ENCODE measurements around the gene CES1. TPM values are rescaled to one million over a fixed set of nuclear protein-coding genes. Genes with fewer than 3 reads are reported as not detected.
"Not testable (repeated sequence)": the region's sequence is repeated elsewhere in the genome, so short reads cannot be mapped to it uniquely, and the experiment has no call there.

The CES1 gene
- polyA plus RNA-seq, 3 donors: 5.9 to 67.4 (median 34.8) TPM

DNA sequence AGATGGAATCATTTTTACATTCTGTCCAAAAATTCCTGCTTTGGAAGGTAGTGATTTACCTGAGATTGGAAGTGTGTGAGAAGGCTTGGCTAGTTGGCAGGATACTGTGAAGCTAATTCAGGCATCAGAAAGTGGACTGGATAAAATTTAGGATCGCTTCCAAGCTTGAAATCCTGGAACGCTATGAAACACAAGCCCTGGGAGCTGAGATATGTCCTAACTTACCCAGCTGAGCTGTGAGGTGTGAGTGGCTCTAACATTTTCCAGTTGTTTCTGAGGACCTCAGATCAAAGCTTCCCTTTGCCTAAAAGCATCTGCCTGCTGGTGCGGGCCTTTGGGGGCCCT is 73.0 kb downstream of the CES1 start:
- H3K27ac ChIP-seq (ENCODE audit: low read depth, low read length): not testable (repeated sequence)
- 46 to 54% (median 52%) methylated on average over 3 of the region's 3 CpGs for WGBS, 3 donors

- 43 to 48% (median 47%) methylated on average over 6 of the region's 6 CpGs for WGBS, 3 donors
Observed at GRCh38 chr16:55757595-55758527, 75.0 kb downstream of the CES1 start.

DNA sequence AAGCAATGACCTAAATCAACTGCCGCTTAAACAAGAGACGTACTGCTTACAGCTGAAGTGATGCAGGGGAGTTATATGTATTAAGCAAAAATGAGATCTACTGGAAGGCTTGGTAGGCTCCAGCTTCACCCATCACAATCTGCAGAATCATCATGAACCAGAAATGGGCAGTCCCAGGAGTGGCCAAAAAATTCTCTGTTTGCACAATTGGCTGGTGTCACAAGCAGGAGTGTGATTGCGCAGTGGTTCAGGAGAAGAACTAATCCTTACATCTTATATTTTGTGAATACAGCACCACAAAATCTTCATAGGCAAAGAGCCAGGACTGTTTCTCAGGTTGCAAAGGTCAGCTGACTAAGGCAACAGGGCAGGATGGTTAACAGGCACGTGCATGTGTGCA is 75.9 kb downstream of the CES1 start:
- WGBS, 3 donors: 70 to 72% (median 72%) methylated on average over 4 of the region's 4 CpGs
- no peak overlapping the region for H3K27ac ChIP-seq (ENCODE audit: low read depth, low read length)

More at GRCh38 chr16:55757595-55758527, 75.0 kb downstream of the CES1 start:
- H3K27ac ChIP-seq (ENCODE audit: low read depth, low read length): not testable (repeated sequence)

DNA sequence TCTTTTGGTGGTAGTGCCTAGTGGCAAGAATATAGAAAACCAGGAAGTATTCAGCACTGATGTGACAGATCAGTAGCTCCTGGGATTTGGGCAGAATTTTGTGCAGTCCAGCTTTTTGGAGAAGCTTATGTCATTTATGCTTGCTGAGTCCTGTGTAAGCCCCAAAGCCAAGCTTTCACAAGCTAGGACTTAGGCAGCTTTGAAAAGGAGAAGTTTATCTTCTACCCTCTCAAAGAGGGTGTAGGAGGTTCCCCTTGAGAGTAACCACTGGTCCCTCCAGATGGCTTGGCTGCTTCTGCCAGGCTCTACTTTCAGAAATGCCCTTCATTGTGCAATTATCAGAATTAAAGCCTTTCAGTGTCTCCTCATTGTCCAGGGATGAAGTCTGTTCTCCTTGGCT is 78.8 kb downstream of the CES1 start:
- H3K27ac ChIP-seq (ENCODE audit: low read depth, low read length): no peak overlapping the region

GRCh38 chr16:55753145-55753631 is 79.7 kb downstream of the CES1 start:
- not testable (repeated sequence) for H3K27ac ChIP-seq (ENCODE audit: low read depth, low read length)
- WGBS, 3 donors: 42 to 65% (median 43%) methylated on average over 4 of the region's 4 CpGs

Other genes with a start within 250 kb of the CES1 start
- under 1 TPM; 0.18 to 0.45 (median 0.24) TPM for gene SLC6A2, start 177.1 kb downstream of the CES1 start, polyA plus RNA-seq
- gene CES5A, start 42.3 kb upstream of the CES1 start, polyA plus RNA-seq: not detected